Activated naive CD8-positive, alpha-beta T cell (primary cell): ENCODE data around the gene TBX5.

ENCODE experiments used
- H3K27ac Mint-ChIP-seq: one replicate; pipeline ENCODE4 v1.8.0; 2021; ENCODE audit warnings: mixed read lengths
- H3K27me3 Mint-ChIP-seq: one replicate; pipeline ENCODE4 v1.8.0; 2021; ENCODE audit warnings: mixed read lengths
- H3K36me3 Mint-ChIP-seq: one replicate; pipeline ENCODE4 v1.8.0; 2021; ENCODE audit warnings: mixed read lengths
- H3K4me1 Mint-ChIP-seq: one replicate; pipeline ENCODE4 v1.8.0; 2021; ENCODE audit warnings: low read depth, mixed read lengths
- H3K4me3 Mint-ChIP-seq: one replicate; pipeline ENCODE4 v1.8.0; 2021; ENCODE audit warnings: mild to moderate bottlenecking, mixed read lengths
- H3K9me3 Mint-ChIP-seq: one replicate; pipeline ENCODE4 v1.8.0; 2021; ENCODE audit warnings: low read depth, mixed read lengths

The TBX5 gene

DNA sequence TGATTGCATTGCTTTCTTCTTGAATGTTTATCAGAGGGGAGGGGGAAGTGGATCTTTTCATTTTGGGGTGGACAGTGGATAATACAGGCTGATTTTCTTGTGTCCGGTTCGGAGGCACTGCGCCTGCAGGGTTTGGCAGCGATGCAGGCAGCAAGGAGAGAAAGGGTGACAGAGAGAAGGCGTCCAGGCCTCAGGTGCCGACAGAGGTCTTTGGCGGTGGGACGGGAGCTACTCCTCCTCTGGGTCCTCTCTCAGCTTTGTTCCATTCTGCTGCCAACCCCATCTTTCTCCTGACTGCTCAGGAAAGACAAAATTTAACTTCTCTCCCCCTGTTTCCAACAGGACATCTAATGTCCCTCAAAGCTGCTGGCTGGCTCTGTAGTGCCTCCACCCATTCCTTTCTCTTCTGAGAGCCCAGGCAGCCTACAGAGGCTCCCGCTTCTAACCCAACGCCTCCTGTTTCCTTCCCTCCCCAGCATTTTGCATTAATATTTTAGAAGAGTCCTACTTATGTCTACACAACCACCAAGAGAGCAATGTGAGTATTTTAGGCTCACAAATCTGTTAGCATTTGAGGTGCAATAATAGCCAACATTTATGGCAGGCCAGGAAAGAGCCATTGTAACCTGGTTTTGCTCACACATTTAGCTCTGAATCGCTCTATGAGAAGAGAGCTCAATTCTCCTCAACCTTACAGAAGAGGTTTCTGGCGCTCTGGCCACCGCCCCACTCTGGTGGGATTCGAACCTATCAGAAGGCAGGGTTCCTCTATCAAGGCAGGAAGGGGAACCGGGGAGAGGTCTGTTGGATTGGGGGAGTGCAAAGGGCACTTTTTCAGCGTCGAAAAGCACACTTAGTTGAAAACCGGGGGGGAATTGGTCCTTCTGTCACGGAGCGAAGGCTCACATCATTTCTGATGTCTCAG, 7.1 kb upstream of the TBX5 start:
- Mint-ChIP-seq H3K27ac (no peak overlapping the region), H3K9me3 (no peaks in the 10 kb centered on the region), H3K4me1 (peaks cover 10% of the 10 kb centered on the region), H3K36me3 (no peaks in the 10 kb centered on the region), H3K27me3 (peaks cover 53% of the 10 kb centered on the region), H3K4me3 (no peak overlapping the region)

- no peak overlapping the region for H3K27ac Mint-ChIP-seq
- peaks cover 59% of the 10 kb centered on the region for H3K27me3 Mint-ChIP-seq
- H3K36me3 Mint-ChIP-seq: no peaks in the 10 kb centered on the region
- no peak overlapping the region for H3K4me3 Mint-ChIP-seq
- H3K9me3 Mint-ChIP-seq: no peaks in the 10 kb centered on the region
- H3K4me1 Mint-ChIP-seq: peaks cover 11% of the 10 kb centered on the region
Measured at GRCh38 chr12:114412307-114412706, 6.4 kb upstream of the TBX5 start.

DNA sequence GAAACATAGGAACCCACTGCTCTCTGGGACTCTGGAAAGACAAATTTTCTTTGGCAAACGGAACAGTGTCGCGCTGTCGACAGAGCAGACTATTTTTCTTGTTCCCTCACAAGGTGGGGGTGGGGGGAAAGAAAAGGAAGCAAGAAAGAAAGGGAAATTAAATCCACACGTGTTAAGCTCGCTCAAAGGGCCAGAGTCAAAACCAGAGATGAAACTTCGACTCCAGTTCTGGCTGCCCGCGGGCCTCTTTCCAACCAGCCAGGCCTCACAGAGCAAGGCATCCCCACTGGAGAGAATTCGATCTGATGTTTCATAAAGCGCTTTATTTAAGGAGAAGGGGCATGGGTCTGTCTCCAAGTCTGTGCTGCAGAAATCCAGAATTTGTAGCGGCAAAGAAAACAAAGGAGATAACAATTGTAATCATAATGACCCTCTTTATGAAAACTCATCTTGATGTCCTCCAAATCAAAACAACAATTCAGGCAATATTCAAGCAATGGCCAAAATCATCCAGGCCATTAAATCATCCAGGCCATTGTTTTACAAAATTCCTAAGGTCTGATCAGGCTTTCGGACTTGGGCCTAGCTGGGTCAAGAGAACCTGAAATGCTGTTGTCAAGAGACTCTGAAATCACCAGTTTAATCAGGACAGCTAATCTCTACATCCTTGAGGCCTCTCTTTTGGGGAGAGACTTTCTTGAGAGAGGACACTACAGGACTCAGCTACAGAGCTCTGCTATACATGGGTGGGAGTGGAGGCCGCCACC, 5.3 kb upstream of the TBX5 start:
- H3K27ac Mint-ChIP-seq: no peak overlapping the region
- H3K9me3 Mint-ChIP-seq: no peaks in the 10 kb centered on the region
- H3K27me3 Mint-ChIP-seq: peaks cover 60% of the 10 kb centered on the region
- H3K4me1 Mint-ChIP-seq: peaks cover 11% of the 10 kb centered on the region
- no peaks in the 10 kb centered on the region for H3K36me3 Mint-ChIP-seq
- no peak overlapping the region for H3K4me3 Mint-ChIP-seq

DNA sequence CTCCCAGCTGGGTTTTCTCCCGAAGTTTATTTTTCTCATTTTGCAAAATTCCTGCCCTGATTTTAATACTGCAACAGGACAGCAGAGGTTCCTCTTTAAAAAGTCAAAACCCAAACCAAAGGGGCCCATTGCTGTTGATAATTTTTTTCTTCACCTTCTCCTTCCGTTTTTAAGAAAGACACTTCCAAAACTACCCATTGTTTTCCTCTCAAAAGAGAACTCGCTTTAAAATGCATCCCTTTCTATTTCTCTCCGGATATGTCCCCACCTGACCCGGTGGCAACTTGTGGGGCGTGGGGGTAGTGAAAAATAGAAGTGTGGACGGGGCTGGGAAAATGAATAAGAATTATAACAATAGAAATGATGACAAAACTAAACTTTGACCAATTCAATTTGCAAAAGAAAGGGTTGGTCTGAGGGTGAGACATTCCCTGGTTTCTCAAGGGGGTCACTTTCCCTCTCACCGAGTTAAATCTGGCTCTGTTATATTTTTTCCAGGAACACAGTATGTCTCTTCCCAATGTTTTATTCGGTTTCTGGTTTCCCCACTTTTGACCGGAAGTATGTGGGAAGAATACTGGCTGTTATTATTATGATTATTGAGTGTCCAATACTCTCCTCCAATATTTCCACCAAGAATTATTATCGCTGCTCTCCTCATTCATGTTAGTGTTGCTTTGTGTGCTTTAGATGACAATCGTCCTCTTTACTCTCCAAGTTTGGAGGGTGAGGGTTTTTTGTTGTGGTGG, 4.1 kb upstream of the TBX5 start:
- H3K27me3 Mint-ChIP-seq: peaks cover 61% of the 10 kb centered on the region
- H3K36me3 Mint-ChIP-seq: no peaks in the 10 kb centered on the region
- H3K27ac Mint-ChIP-seq: no peak overlapping the region
- peaks cover 12% of the 10 kb centered on the region for H3K4me1 Mint-ChIP-seq
- no peaks in the 10 kb centered on the region for H3K9me3 Mint-ChIP-seq
- peak overlapping the region; percentile 40 for H3K4me3 Mint-ChIP-seq

DNA sequence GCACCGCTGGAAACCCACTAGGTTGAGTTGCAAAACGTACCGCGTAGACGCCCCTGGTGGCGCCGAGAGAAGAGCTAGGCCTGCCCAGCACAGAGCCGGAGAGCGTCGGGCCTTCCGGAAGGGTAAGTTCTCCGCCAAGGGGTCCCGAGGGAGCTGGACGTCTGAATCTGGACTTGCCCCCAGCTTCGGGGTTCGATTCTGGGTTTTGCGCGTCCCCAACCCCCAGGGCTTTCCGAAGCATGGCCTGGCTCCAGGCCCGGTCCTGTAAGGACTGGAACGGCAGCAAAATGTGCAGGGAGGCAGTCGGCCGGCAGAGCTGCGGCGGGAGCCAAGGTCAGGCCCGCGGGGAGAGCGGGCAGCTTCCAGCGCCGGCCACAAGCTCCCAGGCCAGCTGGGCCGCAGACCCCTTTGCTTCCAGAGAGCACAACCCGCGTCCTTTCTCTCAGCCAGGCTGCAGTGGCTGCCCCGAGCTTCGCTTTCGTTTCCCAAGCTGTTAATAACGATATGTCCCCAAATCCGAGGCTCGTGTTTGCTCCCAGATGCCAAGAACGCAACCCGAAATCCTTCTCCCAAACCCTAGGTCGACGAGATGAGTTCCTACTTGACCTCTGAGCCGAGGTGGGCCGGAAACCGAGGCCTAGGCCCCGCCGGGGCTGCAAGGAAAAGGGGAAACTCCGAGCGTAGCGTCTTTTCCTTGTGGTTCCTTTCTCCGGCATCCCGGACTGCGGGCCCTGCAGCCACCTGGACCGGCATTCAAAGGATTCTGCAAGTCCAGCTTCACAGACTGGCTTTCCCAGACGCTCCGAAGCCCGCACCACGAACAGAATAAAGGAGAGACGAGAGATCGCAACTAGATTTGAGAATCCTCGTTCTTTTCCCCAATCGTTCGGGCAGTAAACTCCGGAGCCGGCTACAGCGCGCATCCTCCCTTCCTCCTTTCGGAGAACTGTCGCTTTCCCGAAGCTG, 3.2 kb upstream of the TBX5 start:
- H3K4me3 Mint-ChIP-seq: peak overlapping the region; percentile 59
- no peaks in the 10 kb centered on the region for H3K36me3 Mint-ChIP-seq
- H3K4me1 Mint-ChIP-seq: peaks cover 14% of the 10 kb centered on the region
- H3K27ac Mint-ChIP-seq: no peak overlapping the region
- peaks cover 62% of the 10 kb centered on the region for H3K27me3 Mint-ChIP-seq
- no peaks in the 10 kb centered on the region for H3K9me3 Mint-ChIP-seq

GRCh38 chr12:114408471-114408885, 2.5 kb upstream of the TBX5 start:
- H3K36me3 Mint-ChIP-seq: no peaks in the 10 kb centered on the region
- H3K4me3 Mint-ChIP-seq: peak overlapping the region; percentile 35
- H3K27me3 Mint-ChIP-seq: peaks cover 61% of the 10 kb centered on the region
- H3K27ac Mint-ChIP-seq: no peak overlapping the region
- peaks cover 14% of the 10 kb centered on the region for H3K4me1 Mint-ChIP-seq
- H3K9me3 Mint-ChIP-seq: no peaks in the 10 kb centered on the region

DNA sequence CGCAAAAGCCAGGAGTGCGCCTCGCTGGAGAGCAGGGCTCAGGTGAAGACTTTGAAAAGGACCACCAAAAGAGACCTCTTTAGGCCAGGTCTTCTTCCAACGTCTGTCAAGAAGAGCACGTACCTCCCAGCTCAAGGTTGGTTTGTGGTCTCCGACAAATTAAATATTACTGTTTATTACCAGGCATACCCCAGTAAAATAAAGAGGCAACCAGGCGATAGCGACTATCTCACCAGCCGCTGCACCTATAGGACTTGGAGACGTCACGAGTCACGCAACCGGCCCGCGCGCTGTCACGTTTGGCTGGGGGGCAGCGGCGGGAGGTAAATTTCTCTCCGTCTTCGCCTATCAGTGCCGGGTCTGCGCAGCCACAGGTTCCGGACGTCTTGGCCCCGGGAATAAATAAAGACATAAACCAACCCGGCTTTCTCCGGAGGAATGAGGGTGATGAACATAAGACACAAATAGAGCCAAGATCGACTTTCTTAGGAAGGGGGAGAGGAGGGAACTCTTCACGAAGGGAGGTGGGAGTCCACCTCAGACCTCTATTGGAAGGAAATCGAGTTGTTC, 2.0 kb upstream of the TBX5 start:
- H3K4me3 Mint-ChIP-seq: no peak overlapping the region
- H3K27me3 Mint-ChIP-seq: peaks cover 57% of the 10 kb centered on the region
- no peak overlapping the region for H3K27ac Mint-ChIP-seq
- H3K9me3 Mint-ChIP-seq: no peaks in the 10 kb centered on the region
- peaks cover 14% of the 10 kb centered on the region for H3K4me1 Mint-ChIP-seq
- H3K36me3 Mint-ChIP-seq: no peaks in the 10 kb centered on the region

DNA sequence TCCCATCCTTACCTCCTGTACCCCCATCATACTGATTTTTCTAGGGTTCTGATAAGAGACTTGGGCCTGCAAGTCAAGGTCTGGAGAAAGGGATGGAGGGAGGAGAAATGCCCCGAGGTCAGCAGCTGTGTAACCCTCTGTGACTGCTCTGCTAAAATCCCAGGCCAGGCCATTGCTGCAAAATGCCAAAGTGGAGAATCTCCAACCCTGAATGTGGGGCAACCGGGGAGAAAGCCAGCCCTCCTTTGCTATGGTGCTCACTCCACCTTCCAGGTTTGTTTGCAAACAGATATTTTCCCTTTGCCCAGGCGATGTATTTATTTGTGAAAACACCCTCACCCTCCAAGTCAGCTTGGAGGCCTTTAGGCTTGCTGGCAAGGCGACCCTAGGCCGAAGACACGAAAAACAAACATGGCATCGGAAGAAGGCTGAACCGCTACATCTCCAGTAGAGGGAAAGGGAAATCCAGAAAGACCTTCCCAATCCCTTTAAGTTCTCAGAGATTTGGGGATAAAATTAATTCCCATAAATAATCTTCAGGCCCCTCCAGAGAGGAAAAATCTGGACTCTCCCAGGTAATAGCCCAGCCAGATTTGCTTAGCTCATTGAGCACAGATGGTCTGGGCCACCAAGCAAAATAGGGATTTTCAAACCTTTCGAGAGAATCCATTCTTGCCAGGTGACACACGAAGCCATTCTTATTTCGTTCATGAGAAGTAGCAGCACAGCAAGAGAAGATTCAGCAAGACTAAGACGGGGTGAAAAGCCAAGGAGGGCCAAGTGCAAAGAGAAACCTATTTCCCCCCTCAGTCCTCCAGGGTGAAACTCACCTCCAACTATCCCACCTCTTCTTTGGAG, 1.3 kb upstream of the TBX5 start:
- no peak overlapping the region for H3K27ac Mint-ChIP-seq
- peaks cover 14% of the 10 kb centered on the region for H3K4me1 Mint-ChIP-seq
- no peak overlapping the region for H3K4me3 Mint-ChIP-seq
- H3K36me3 Mint-ChIP-seq: no peaks in the 10 kb centered on the region
- H3K27me3 Mint-ChIP-seq: peaks cover 57% of the 10 kb centered on the region
- H3K9me3 Mint-ChIP-seq: no peaks in the 10 kb centered on the region

- H3K4me3 Mint-ChIP-seq: no peak overlapping the region
- no peaks in the 10 kb centered on the region for H3K9me3 Mint-ChIP-seq
- H3K4me1 Mint-ChIP-seq: peaks cover 14% of the 10 kb centered on the region
- H3K27ac Mint-ChIP-seq: no peak overlapping the region
- H3K36me3 Mint-ChIP-seq: no peaks in the 10 kb centered on the region
- peaks cover 57% of the 10 kb centered on the region for H3K27me3 Mint-ChIP-seq
Measured at GRCh38 chr12:114406316-114406983, 506 bp upstream of the TBX5 start.

- Mint-ChIP-seq H3K9me3 (no peaks in the 10 kb centered on the region), H3K27me3 (peaks cover 48% of the 10 kb centered on the region), H3K4me3 (no peak overlapping the region), H3K27ac (no peak overlapping the region), H3K36me3 (no peaks in the 10 kb centered on the region), H3K4me1 (peaks cover 14% of the 10 kb centered on the region)
Measured at GRCh38 chr12:114404926-114405518, 922 bp downstream of the TBX5 start.

GRCh38 chr12:114404083-114404925, 1.6 kb downstream of the TBX5 start:
- peaks cover 10% of the 10 kb centered on the region for H3K4me1 Mint-ChIP-seq
- H3K27me3 Mint-ChIP-seq: peaks cover 44% of the 10 kb centered on the region
- no peak overlapping the region for H3K4me3 Mint-ChIP-seq
- H3K9me3 Mint-ChIP-seq: no peaks in the 10 kb centered on the region
- no peak overlapping the region for H3K27ac Mint-ChIP-seq
- H3K36me3 Mint-ChIP-seq: no peaks in the 10 kb centered on the region

- H3K27me3 Mint-ChIP-seq: peaks cover 48% of the 10 kb centered on the region
- H3K36me3 Mint-ChIP-seq: no peaks in the 10 kb centered on the region
- H3K9me3 Mint-ChIP-seq: no peaks in the 10 kb centered on the region
- H3K4me3 Mint-ChIP-seq: no peak overlapping the region
- H3K4me1 Mint-ChIP-seq: peaks cover 7% of the 10 kb centered on the region
- H3K27ac Mint-ChIP-seq: no peak overlapping the region
Measured at GRCh38 chr12:114403690-114404066, 2.3 kb downstream of the TBX5 start.
